ENCODE data around the gene TM7SF2.

The TM7SF2 gene

DNA sequence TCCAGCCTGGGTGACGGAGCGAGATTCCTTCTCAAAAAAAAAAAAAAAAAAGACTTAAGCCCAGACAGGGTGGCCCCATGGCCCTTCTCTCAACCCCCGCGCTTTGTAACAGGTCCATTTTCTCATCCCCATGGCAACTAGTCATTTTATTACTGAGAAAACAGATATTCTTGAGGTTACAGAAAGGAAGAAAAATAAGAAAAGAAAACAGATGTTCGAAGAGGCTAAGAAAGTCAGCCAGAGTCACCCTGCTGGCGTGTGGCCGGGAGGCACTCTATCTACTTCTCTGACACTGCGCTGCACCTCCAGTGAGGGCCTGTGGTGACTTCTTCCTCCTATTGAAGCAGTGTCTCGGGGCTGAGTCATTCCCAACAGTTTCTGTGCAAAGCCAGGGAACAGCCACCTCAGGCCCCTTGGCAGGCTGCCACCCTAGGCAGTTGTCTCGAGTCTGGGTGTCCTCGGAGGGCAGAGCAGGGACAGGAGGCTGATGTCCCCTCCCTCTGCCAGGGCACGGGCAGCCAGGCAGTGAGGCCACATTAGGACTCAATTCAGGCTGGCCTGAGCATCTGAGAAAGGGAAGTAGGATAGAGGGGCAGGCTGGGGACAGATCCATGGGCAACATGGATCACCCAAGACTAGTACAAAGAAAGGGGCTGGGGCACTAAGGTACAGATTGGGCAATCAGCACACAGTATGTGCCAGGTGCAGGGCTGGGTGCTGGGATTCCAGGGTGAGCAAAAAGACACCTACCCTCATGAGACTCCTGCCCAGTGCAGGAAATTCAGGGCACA, 39.0 kb downstream of the TM7SF2 start:
- H3K27ac Mint-ChIP-seq = no peak overlapping the region
- H3K27me3 Mint-ChIP-seq = no peaks in the 10 kb centered on the region
- H3K36me3 Mint-ChIP-seq = peaks cover 1% of the 10 kb centered on the region
- no peak overlapping the region for H3K4me3 Mint-ChIP-seq
- H3K4me1 Mint-ChIP-seq = no peaks in the 10 kb centered on the region
- H3K9me3 Mint-ChIP-seq = no peaks in the 10 kb centered on the region

DNA sequence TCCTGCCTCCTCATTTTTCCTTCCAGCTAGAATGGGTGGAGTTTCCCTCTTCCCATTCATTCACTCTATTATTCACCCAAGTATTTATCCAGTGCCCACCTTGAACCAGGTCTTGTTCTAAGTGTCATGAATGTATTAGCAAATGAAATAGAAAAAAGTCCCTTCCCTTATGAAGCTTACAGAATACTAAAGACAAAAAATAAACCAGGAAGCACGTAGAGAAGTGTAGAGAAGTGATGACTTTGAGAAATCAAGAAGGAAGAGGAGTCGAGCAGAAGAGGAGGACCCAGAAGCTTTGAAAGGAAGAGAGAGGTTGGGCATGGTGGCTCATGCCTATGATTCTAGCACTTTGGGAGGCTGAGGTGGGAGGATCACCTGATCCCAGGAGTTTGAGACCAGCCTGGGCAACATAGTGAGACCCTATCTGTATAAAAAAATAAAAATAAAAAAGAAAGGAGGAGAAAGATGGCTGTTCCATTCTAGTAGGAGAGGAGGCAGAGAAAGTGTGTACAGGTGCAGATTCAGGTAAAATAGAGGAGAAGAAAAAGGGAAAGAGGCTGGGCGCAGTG, 39.7 kb downstream of the TM7SF2 start:
- H3K4me3 Mint-ChIP-seq = no peak overlapping the region
- peaks cover 1% of the 10 kb centered on the region for H3K36me3 Mint-ChIP-seq
- H3K27ac Mint-ChIP-seq = no peak overlapping the region
- H3K27me3 Mint-ChIP-seq = no peaks in the 10 kb centered on the region
- H3K9me3 Mint-ChIP-seq = no peaks in the 10 kb centered on the region
- no peaks in the 10 kb centered on the region for H3K4me1 Mint-ChIP-seq

DNA sequence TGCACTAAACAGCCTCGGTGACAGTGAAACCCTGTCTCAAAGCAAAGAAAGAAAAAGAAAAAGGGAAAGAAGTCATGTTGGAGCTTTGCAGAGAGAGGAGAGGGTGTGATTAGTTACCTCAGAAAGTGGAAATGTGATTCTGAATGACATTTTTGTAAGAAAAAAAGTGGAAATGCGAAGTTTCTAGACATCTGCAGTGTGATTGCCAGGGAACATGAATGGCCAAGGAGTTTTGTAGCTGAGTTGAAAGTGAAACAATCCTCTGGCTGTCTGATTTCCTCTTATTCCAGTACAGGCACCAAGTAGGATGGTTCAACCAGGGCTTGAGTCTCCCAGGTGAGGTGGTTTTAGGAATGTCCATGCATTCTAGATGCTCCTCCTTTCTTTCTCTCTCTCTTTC, 40.5 kb downstream of the TM7SF2 start:
- no peak overlapping the region for H3K4me3 Mint-ChIP-seq
- no peaks in the 10 kb centered on the region for H3K9me3 Mint-ChIP-seq
- H3K4me1 Mint-ChIP-seq = no peaks in the 10 kb centered on the region
- H3K27me3 Mint-ChIP-seq = no peaks in the 10 kb centered on the region
- H3K27ac Mint-ChIP-seq = no peak overlapping the region
- peaks cover 1% of the 10 kb centered on the region for H3K36me3 Mint-ChIP-seq

DNA sequence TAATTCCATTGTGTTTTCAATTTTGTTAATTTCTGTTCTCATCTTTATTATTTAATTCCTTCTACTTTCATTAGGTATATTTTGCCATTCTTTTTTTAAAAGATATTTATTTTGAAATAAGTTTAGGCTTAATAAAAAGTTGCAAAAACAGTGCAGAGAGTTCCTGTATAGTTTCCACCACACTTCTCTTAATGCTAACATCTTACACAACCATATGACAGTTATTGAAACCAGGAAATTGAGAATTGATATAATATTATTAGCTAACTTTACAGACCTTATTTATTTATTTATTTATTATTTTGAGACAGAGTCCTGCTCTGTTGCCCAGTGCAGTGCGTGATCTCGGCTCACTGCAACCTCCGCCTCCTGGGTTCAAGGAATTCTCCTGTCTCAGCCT, 44.6 kb downstream of the TM7SF2 start:
- H3K36me3 Mint-ChIP-seq = no peaks in the 10 kb centered on the region
- H3K4me1 Mint-ChIP-seq = no peaks in the 10 kb centered on the region
- no peak overlapping the region for H3K27ac Mint-ChIP-seq
- no peaks in the 10 kb centered on the region for H3K9me3 Mint-ChIP-seq
- no peak overlapping the region for H3K4me3 Mint-ChIP-seq
- no peaks in the 10 kb centered on the region for H3K27me3 Mint-ChIP-seq

DNA sequence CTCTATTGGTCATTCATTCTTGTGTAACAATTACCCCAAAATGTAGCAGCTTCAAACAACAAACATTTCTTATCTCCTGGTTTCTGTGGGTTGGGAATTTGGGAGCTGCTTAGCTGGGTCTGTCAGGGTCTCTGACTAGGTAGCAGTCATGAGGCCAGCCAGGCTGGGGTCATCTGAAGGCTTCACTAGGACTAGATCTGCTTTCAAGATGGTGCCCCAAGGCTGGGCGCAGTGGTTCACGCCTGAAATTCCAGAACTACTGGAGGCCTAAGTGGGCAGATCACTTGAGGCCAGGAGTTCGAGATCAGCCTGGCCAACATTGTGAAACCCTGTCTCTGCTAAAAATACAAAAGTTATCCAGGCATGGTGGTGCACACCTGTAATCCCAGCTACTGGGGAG, 45.3 kb downstream of the TM7SF2 start:
- no peaks in the 10 kb centered on the region for H3K4me1 Mint-ChIP-seq
- H3K4me3 Mint-ChIP-seq = no peak overlapping the region
- no peaks in the 10 kb centered on the region for H3K36me3 Mint-ChIP-seq
- H3K9me3 Mint-ChIP-seq = no peaks in the 10 kb centered on the region
- H3K27ac Mint-ChIP-seq = no peak overlapping the region
- no peaks in the 10 kb centered on the region for H3K27me3 Mint-ChIP-seq

DNA sequence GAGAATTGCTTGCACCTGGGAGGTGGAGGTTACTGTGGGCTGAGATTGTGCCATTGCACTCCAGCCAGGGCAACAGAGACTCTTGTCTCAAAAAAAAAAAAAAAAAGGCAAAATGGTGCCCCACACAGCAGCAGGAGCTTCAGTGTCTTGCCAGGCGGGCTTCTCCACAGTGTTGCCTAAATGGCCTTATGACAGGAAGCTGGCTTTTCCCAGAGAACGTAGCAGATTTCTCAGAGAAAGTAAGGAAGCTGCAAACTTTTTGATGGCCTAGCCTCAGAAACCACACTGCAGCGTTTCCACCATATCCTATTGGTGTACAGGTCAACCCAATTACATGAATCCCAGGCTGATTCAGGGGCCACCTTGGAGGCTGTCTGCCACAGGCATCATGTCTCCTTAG, 45.7 kb downstream of the TM7SF2 start:
- H3K4me3 Mint-ChIP-seq = no peak overlapping the region
- H3K9me3 Mint-ChIP-seq = no peaks in the 10 kb centered on the region
- no peaks in the 10 kb centered on the region for H3K27me3 Mint-ChIP-seq
- no peak overlapping the region for H3K27ac Mint-ChIP-seq
- H3K36me3 Mint-ChIP-seq = no peaks in the 10 kb centered on the region
- no peaks in the 10 kb centered on the region for H3K4me1 Mint-ChIP-seq

DNA sequence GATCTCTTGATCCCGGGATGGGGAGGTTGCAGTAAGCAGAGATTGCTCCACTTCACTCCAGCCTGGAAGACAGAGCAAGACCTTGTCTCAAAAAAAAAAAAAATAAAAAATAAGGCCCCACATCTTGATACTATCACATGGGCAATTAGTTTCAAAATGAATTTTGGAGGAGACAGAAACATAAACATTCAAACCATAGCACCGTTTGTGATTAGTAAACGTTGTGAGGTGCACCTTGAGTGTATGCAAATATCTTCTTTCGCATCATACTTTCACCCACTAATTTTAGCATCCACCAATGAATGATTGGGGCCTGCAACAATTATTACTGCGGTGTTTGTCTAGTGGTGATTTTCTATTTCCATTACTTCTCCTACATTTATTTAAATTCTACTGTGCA, 47.3 kb downstream of the TM7SF2 start:
- Mint-ChIP-seq H3K4me1 (no peaks in the 10 kb centered on the region), H3K4me3 (no peak overlapping the region), H3K9me3 (no peaks in the 10 kb centered on the region)

DNA sequence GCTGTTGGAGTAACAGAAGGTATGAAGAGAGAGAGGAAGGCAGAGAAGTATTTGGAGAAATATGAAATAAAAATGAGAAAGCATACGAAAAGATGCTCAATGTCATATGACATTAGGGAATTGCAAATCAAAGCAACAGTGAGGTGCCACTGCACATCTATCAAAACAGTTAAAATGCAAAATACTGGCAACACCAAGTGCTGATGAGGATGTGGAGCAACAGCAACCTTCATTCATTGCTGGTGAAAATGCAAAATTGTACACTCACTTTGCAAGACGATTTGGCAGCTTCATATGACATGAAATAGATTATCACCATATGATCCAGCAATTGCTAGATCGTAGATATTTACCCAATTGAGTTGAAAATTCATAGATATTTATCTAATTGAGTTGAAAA, 49.0 kb downstream of the TM7SF2 start:
- Mint-ChIP-seq H3K36me3 (no peaks in the 10 kb centered on the region), H3K4me3 (no peak overlapping the region), H3K27me3 (no peaks in the 10 kb centered on the region), H3K27ac (no peak overlapping the region), H3K4me1 (no peaks in the 10 kb centered on the region), H3K9me3 (no peaks in the 10 kb centered on the region)

More for the DNA sequence above, 47.3 kb downstream of the TM7SF2 start:
- H3K36me3 Mint-ChIP-seq = no peaks in the 10 kb centered on the region
- no peak overlapping the region for H3K27ac Mint-ChIP-seq
- H3K27me3 Mint-ChIP-seq = no peaks in the 10 kb centered on the region

DNA sequence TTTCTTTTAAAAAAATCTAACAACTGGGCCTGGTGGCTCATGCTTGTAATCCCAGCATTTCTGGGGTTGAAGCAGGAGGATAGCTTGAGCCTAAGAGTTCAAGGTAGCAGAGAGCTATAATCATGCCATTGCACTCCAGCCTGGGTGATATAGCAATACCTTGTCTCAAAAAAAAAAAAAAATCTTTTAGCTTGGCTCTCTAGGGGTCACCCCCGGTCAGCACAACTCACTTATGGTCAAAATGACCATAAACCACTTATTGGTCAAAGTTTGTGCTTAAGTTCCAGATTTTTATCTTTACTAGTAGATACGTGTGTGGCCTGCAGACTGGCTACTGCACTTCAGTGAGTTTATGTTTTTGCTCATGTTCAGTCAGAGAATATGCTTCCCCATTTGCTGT, 52.0 kb downstream of the TM7SF2 start:
- H3K27ac Mint-ChIP-seq = no peak overlapping the region

More for the DNA sequence above, 52.0 kb downstream of the TM7SF2 start:
- no peaks in the 10 kb centered on the region for H3K36me3 Mint-ChIP-seq
- no peaks in the 10 kb centered on the region for H3K9me3 Mint-ChIP-seq
- no peak overlapping the region for H3K4me3 Mint-ChIP-seq
- H3K27me3 Mint-ChIP-seq = no peaks in the 10 kb centered on the region
- no peaks in the 10 kb centered on the region for H3K4me1 Mint-ChIP-seq

All from activated naive CD4-positive, alpha-beta T cell treated with anti-CD3 and anti-CD28 coated beads, Interleukin-2, amount 50 U/mL, for 24 hours (primary cell).